ENCODE results near the gene TRPC4AP. TPM values are rescaled to one million over a fixed set of nuclear protein-coding genes. Genes with fewer than 3 reads are reported as not detected.

The TRPC4AP gene
- total RNA-seq, 1 donor = 91.7 TPM

DNA sequence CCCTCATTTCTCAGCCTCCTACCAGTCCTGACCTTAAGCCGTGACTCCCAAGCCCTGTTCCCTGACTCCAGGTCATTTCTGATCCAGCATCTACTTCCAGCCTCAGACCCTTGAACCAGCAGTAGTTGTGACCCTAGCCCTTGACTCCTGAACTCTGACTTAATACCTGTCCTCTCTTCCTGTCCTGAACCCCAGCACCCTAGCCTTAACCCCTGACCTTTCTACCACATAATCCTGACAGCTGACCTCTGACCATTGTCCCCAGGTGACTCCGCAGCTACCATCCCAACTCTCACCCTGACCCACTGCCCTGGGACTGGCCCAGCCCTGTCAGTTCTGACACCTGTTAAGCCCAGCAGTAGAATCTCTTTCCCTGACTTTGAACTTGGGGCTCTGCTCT lies 94.8 kb downstream of the TRPC4AP start:
- TF ChIP-seq, protein P1, sequence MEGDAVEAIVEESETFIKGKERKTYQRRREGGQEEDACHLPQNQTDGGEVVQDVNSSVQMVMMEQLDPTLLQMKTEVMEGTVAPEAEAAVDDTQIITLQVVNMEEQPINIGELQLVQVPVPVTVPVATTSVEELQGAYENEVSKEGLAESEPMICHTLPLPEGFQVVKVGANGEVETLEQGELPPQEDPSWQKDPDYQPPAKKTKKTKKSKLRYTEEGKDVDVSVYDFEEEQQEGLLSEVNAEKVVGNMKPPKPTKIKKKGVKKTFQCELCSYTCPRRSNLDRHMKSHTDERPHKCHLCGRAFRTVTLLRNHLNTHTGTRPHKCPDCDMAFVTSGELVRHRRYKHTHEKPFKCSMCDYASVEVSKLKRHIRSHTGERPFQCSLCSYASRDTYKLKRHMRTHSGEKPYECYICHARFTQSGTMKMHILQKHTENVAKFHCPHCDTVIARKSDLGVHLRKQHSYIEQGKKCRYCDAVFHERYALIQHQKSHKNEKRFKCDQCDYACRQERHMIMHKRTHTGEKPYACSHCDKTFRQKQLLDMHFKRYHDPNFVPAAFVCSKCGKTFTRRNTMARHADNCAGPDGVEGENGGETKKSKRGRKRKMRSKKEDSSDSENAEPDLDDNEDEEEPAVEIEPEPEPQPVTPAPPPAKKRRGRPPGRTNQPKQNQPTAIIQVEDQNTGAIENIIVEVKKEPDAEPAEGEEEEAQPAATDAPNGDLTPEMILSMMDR (IDR thresholded peaks at IDR 0.05; ENCODE audit: insufficient read depth, low read length) = no peak
- DNase-seq (ENCODE audit: low read depth) = no peak
- H3K4me3 ChIP-seq (ENCODE audit: low read depth, low read length) = no peak overlapping the region

DNA sequence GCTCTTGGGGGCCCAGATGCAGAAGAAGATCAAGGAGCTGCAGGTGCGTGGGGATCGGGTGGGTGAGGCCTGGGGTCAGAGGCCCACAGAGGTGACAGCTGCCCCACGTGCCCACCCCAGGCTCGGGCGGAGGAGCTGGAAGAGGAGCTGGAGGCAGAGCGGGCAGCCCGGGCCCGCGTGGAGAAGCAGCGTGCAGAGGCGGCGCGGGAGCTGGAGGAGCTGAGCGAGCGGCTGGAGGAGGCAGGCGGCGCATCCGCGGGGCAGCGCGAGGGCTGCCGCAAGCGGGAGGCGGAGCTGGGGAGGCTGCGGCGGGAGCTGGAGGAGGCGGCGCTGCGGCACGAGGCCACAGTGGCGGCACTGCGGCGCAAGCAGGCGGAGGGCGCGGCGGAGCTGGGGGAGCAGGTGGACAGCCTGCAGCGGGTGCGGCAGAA lies 95.5 kb downstream of the TRPC4AP start:
- DNase-seq (ENCODE audit: low read depth) = no peak

DNA sequence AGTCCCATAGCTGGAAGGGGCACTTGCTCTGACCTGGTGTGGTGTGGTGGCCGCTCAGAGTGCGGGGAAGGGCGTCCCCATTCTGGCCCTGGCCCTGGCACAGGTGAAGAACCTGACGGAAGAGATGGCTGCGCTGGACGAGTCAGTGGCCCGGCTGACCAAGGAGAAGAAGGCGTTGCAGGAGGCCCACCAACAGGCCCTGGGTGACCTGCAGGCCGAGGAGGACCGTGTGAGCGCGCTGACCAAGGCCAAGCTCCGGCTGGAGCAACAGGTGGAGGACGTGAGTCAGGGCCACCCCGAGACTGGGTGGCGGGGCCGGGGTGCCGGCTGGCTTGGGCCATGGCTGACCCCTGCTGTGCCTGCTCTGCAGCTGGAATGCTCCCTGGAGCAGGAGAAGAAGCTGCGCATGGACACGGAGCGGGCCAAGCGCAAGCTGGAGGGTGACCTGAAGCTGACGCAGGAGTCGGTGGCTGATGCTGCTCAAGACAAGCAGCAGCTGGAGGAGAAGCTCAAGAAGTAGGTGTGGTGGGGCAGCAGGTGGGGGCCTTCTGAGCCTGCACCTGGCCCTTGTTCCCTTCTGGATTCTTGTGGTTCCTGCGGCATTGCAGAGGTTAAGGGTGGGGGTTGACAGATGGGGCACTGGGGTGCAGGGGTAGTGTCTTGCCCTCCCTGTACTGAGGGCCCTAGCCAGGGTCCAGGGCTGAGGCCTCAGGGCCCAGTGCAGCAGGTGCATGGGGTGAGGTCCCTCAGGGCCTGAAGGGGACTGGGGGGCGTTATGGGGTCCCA lies 96.2 kb downstream of the TRPC4AP start:
- DNase-seq (ENCODE audit: low read depth) = no peak
- H3K4me3 ChIP-seq (ENCODE audit: low read depth, low read length) = no peak overlapping the region
- TF ChIP-seq, protein P1 (IDR thresholded peaks at IDR 0.05; ENCODE audit: insufficient read depth, low read length) = no peak

More for the DNA sequence above, 95.5 kb downstream of the TRPC4AP start:
- TF ChIP-seq, protein P1 (IDR thresholded peaks at IDR 0.05; ENCODE audit: insufficient read depth, low read length) = no peak
- H3K4me3 ChIP-seq (ENCODE audit: low read depth, low read length) = no peak overlapping the region

DNA sequence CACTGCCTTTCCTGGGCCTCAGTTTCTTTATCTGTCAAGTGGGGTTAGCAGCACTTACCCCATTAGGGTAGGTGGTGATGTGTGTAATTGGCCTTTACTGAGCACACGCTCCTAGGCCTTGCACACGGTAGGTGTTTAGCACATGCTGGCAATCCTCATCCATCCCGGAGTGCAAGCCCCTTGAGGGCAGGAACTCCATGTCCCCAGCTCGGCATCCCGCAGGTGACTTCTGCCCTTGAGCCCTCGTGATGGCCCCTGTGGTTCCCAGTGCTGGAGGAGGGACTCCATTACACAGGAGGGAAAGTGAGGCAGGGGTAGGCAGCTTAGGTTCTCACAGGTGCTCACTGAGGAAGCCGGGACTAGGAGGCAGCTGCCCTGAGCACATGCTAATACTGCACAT lies 96.9 kb downstream of the TRPC4AP start:
- TF ChIP-seq, protein P1 (IDR thresholded peaks at IDR 0.05; ENCODE audit: insufficient read depth, low read length) = no peak
- H3K4me3 ChIP-seq (ENCODE audit: low read depth, low read length) = no peak overlapping the region
- no peak for DNase-seq (ENCODE audit: low read depth)

DNA sequence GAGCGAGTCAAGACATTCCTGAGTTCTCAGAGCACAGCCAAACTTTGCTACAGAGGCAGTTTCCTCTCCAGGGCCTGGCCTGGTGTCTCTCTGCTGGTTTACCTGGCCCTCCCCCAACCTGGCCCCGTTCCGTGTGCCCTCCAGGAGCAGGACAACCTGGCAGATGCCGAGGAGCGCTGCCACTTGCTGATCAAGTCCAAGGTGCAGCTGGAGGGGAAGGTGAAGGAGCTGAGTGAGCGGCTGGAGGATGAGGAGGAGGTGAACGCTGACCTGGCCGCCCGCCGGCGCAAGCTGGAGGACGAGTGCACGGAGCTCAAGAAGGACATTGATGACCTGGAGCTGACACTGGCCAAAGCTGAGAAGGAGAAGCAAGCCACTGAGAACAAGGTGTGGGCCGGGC lies 97.4 kb downstream of the TRPC4AP start:
- TF ChIP-seq, protein P1 (IDR thresholded peaks at IDR 0.05; ENCODE audit: insufficient read depth, low read length) = no peak
- no peak for DNase-seq (ENCODE audit: low read depth)
- no peak overlapping the region for H3K4me3 ChIP-seq (ENCODE audit: low read depth, low read length)

DNA sequence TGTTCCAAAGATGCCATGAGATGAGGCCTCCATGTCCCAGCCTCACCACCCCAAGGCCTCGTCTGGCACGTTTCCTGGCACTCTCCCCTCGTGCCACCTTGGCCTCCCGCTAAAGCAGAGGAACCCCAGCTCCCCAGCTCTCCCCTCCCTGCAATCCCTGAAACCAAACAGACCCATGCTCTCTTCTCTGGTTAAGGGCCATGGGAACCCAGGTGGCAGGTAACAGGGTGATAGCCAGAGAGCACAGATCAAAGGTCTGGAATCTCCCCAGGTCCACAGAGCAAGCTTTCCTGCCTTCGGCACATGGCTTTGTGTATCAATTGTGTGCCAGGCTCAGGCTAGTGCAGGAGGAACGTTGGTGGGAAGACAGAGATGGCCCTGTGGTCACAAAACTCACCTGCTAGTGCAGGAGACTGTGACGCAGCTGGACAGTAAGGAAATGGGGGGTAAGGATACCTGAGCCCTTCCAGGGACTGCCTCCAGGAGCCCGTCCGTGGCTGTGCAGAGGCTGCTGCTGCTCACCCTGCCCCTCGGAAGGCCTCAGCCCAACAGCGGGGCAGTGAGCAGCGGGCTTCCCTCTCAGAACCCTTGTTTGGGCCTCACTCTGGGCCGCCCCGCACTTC lies 98.0 kb downstream of the TRPC4AP start:
- H3K4me3 ChIP-seq (ENCODE audit: low read depth, low read length) = no peak overlapping the region
- TF ChIP-seq, protein P1 (IDR thresholded peaks at IDR 0.05; ENCODE audit: insufficient read depth, low read length) = no peak
- no peak for DNase-seq (ENCODE audit: low read depth)

Data from fibroblast of the aortic adventitia (primary cell).